ENCODE results near the gene ZNF664.

GRCh38 chr12:123951467-123951866 lies 21.5 kb upstream of the ZNF664 start:
- TF ChIP-seq CTCF (conservative IDR thresholded peaks at IDR 0.05) (no peak), EZH2 (IDR thresholded peaks at IDR 0.05; ENCODE audit: low read depth) (no peak)
